C1 segment of cervical spinal cord (tissue), 14 donors: ENCODE data around the gene ADAMTS2.

ENCODE experiments used
- DNase-seq, 14 donors: peaks; one replicate each; lab custom pipeline; 2025; lab: John Stamatoyannopoulos, UW

The ADAMTS2 gene

GRCh38 chr5:179233909-179234562, 111.2 kb downstream of the ADAMTS2 start:
- DNase-seq, result no peak

- DNase-seq, result no peak
Observed at GRCh38 chr5:179232091-179232735, 113.0 kb downstream of the ADAMTS2 start.

GRCh38 chr5:179231309-179231708, 114.0 kb downstream of the ADAMTS2 start:
- DNase-seq, result no peak

- DNase-seq, result no peak
Observed at GRCh38 chr5:179230061-179230461, 115.2 kb downstream of the ADAMTS2 start.

GRCh38 chr5:179229331-179229831, 115.9 kb downstream of the ADAMTS2 start:
- no peak for DNase-seq

- DNase-seq, result no peak
Observed at GRCh38 chr5:179228341-179229121, 116.7 kb downstream of the ADAMTS2 start.

- DNase-seq, result no peak
Observed at GRCh38 chr5:179227580-179228311, 117.5 kb downstream of the ADAMTS2 start.

- DNase-seq, result no peak
Observed at GRCh38 chr5:179227229-179227579, 118.1 kb downstream of the ADAMTS2 start.

- DNase-seq, result no peak
Observed at GRCh38 chr5:179226696-179227095, 118.6 kb downstream of the ADAMTS2 start.

- DNase-seq, result no peak
Observed at GRCh38 chr5:179225387-179225786, 119.9 kb downstream of the ADAMTS2 start.

- DNase-seq, result no peak
Observed at GRCh38 chr5:179224741-179225140, 120.5 kb downstream of the ADAMTS2 start.

- no peak for DNase-seq
Observed at GRCh38 chr5:179223961-179224360, 121.3 kb downstream of the ADAMTS2 start.

- DNase-seq, result no peak
Observed at GRCh38 chr5:179223528-179223927, 121.7 kb downstream of the ADAMTS2 start.

GRCh38 chr5:179222246-179223017, 122.8 kb downstream of the ADAMTS2 start:
- no peak for DNase-seq

- no peak for DNase-seq
Observed at GRCh38 chr5:179221877-179222220, 123.4 kb downstream of the ADAMTS2 start.

GRCh38 chr5:179221196-179221876, 123.9 kb downstream of the ADAMTS2 start:
- no peak for DNase-seq

- no peak for DNase-seq
Observed at GRCh38 chr5:179220716-179221115, 124.5 kb downstream of the ADAMTS2 start.

GRCh38 chr5:179219661-179220620, 125.3 kb downstream of the ADAMTS2 start:
- DNase-seq, result no peak

- no peak for DNase-seq
Observed at GRCh38 chr5:179218943-179219330, 126.3 kb downstream of the ADAMTS2 start.
